NCI-H146 treated with DMSO at 0.1 percent for 48 hours (cell line): ENCODE measurements around the gene PRR11.
A peak's percentile ranks its signal among the peaks of the same experiment; 100 is the strongest.
"Not testable (repeated sequence)": the region's sequence is repeated elsewhere in the genome, so short reads cannot be mapped to it uniquely, and the experiment has no call there.

Source experiments
- DNase-seq: peaks from one replicate; lab custom pipeline; 2025; ENCODE audit not compliant: unreplicated experiment; lab: John Stamatoyannopoulos, UW

The PRR11 gene

GRCh38 chr17:59155439-59156177 lies at the start of gene PRR11:
Gene PRR11, plus strand, starts transcription at chr17:59155746. Its CDS starts 14,007 bp downstream, at chr17:59169753.
- DNase-seq = peak; percentile 99

DNA sequence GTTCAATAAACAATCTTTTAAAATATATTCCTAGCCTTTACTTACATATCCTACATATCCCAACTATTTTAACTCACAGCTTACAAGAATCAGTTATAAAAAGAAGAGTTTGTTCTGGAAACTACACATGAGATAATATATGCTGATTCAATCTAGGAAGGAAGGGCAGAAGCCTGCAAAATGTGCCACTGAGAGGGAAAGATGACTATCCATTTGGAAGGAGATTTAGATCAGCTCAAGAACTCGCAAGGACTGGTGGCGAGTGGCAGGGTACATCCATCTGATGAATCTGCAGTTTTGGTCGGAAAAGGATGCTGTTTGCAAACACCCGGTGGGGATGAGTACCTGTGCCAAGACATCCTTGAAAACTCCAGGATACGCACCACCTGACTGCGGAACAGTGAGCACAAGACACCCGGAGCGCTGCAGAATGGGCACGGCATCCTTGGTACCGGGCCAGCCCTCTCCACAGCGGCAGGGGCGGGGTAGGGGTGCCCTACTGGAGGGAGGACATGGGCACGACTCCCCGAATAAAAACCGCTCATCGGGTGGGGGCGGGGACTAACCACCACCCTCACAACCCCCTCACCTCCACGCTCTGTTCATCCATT lies 49.6 kb upstream of the PRR11 start:
- DNase-seq = peak; percentile 25

DNA sequence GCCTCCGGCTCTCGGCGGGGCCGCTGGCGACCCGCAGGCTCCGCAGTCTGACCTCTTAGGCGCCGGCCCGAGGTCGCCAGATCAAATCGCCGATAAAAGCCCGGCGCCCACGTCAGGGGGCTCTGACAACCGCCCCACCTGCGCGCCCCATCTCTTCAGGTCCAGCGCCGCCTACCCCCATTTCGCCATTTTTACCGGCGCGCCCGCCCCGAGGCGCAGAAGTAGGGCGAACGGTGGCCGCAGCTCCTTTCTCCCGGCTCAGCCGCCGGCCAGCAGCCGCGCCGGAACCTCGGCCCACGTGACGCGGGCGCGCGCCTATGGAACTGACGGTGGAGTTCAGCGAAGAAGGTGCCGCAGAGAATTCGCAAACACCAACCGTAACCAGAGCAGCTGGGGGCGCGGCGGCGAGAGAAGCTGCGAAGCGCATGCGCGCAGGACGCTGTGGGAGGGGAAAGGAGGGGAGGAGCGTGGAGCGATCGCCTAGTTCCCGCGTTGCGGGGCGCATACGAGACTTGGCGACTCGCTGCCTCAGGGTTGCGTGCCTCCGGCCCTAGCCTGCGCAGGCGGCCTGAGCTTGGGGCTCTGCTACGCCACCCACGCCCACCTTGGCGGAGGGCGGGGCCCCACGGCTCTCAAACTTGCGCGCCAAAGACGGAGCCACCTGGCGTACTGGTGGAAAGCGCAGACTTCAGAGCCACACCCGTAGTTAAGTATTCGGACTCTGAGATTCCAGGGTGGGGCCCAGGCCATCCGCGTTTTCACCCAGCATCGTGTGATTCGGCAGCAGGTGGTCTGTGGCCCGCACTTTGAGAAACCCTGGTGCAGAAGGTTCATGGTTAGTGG lies 48.9 kb upstream of the PRR11 start, which contains the start of gene TRIM37:
TRIM37 (minus strand) TSS at position 418 of the 843 bp plus-strand sequence. CDS start 419 bp downstream, outside the sequence.
- DNase-seq = peak; percentile 94

DNA sequence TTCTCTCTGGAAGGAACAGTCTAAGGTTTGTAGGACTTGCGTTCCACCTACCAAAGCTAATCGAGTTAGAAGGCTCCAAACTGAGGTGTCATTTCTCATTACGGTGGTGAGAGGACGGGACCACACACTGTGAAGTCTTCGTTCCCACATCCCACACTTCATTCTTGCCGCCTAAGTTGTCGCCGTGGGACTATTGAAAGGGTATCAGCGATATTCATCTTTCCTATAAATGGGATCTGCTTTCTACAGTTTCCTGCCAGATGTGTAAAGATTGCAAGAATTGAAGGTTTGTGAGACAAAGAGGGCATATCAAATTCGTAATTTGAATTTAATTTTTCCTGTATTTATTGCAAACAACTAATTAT lies 48.3 kb upstream of the PRR11 start:
- DNase-seq = no peak

GRCh38 chr17:59108400-59109102 lies 47.0 kb upstream of the PRR11 start:
- DNase-seq = no peak

DNA sequence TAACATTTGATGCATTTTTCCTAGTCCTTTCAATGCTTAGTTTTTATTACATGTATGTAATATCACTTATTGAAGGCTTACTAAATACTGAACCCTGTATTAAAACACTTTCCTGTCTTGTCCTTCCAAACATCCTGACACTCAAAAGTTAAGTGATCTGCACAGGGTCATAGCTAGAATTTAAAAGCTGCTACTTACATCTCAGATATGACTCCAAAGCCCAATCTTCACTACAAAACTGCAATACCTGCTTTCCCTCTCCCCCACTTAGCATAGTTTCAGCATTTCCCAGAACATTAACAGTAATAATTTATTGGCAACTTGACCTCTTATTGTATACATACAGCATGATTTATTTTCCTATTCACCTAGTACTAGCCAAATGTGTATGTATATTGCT lies 44.6 kb upstream of the PRR11 start:
- no peak for DNase-seq

GRCh38 chr17:59111539-59111938 lies 44.0 kb upstream of the PRR11 start:
- DNase-seq = no peak

GRCh38 chr17:59115474-59115873 lies 40.1 kb upstream of the PRR11 start:
- no peak for DNase-seq

GRCh38 chr17:59121901-59122480 lies 33.6 kb upstream of the PRR11 start:
- DNase-seq = no peak

GRCh38 chr17:59124665-59125064 lies 30.9 kb upstream of the PRR11 start:
- DNase-seq = no peak

DNA sequence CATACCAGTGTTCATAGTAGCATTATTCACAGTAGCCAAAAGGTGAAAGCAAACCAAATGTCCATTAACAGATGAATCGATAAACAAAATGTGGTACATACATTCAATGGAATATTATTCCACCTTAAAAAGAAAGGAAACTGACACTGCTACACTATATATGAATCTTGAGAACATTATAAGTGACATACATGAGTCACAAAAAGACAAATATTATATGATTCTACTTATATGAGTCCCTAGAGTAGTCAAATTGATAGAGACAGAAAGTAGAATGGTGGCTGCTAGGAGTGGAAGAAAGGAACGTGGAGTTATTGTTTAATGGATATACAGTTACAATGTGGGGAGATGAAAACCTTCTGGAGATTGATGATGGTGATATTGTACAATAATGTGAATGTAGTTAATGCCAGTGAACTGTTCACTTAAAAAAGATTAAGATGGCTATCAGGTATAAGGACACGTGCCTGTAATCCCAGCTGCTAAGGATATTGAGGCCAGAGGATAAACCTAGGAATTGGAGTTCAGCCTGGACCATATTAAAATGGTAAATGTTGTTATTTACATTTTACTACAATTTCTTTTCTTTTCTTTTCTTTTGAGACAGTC lies 28.6 kb upstream of the PRR11 start:
- DNase-seq = no peak

DNA sequence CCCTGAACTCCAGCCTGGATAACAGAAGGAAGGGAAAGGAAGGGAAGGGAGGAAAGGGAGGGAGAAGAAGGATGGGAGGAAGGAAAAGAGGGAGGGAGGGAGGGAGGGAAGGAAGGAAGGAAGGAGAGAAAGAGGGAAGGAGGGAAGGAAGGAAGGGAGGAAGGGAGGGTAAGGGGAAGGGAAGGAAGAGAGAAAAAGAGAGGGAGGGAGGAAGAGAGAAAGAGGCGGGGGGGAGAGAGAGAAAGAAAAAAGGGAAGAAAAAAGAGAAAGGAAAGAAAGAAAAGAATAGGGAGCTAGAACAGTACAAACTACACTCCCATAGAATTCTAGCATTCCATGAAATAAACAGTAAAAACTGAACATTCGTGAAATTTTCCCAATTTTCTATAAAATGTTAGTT lies 25.7 kb upstream of the PRR11 start:
- DNase-seq = no peak

GRCh38 chr17:59131131-59131530 lies 24.4 kb upstream of the PRR11 start:
- no peak for DNase-seq

DNA sequence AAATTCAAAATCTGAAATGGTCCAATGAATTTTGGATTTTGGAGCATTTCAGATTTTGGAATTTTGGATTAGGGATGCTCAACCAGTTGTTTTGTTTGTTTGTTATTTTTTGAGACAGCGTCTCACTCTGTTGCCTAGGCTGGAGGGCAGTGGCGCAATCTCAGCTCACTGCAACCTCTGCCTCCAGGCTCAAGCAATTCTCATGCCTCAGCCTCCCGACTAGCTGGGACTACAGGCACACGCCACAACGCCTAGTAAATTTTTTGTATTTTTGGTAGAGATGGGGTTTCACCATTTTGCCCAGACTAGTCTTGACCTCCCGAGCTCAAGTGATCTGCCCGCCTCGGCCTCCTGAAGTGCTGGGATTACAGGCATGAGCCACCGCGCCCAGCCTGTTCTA lies 17.2 kb upstream of the PRR11 start:
- DNase-seq = not testable (repeated sequence)

DNA sequence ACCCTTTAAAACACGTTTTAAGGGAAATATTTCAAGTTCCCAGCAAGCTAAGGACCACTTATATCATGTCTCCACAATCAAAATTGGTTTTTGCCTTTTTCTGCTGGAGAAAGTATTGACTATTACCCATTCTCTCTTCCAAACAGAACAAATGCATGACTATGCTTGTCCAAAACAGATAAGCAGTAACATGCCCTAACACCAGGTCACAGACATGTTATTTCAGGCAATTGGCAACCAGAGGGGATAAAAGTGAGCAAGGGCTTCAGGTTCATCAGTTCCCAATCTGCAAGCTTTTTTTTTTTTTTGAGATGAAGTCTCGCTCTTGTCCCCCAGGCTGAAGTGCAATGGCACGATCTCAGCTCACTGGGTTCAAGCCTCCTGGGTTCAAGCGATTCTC lies 15.6 kb upstream of the PRR11 start:
- no peak for DNase-seq

- no peak for DNase-seq
Measured at GRCh38 chr17:59141860-59142259, 13.7 kb upstream of the PRR11 start.

DNA sequence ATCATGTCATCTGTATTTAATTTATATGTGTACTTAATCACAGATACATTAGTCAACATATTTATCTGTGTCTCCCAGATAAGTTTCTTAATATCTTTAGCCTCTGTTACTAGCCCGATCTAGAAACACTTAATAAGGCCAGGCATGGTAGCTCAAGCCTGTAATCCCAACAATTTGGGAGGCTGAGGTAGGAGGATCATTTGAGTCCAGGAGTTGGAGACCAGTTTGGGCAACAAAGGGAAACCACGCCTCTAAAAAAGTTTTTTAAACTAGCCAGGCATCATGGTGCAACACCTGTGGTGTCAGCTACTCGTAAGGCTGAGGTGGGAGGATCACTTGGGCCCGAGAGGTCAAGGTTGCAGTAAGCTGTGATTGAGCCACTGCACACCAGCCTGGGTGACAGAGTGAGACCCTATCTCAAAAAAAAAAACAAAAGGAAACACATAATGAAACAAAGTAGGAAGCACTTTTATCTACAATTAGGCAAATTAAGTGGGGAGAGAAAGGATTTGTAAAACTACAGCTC lies 9.9 kb upstream of the PRR11 start:
- no peak for DNase-seq

DNA sequence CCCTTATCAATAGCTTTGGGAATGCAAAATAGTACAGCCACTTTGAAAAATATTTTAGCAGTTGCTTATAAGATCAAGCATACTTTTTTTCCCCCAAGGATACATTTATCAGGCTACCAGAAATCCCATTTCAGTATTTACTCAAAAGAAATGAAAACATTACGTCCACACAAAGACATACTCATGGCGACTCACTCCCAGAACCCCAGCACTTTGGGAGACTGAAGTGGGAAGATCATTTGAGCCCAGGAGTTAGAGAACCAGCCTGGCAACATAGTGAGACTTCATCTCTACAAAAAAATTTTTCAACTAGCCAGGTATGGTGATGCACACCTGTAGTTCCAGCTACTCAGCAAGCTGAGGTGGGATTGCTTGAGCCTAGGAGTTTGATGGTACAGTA lies 6.5 kb upstream of the PRR11 start:
- no peak for DNase-seq

DNA sequence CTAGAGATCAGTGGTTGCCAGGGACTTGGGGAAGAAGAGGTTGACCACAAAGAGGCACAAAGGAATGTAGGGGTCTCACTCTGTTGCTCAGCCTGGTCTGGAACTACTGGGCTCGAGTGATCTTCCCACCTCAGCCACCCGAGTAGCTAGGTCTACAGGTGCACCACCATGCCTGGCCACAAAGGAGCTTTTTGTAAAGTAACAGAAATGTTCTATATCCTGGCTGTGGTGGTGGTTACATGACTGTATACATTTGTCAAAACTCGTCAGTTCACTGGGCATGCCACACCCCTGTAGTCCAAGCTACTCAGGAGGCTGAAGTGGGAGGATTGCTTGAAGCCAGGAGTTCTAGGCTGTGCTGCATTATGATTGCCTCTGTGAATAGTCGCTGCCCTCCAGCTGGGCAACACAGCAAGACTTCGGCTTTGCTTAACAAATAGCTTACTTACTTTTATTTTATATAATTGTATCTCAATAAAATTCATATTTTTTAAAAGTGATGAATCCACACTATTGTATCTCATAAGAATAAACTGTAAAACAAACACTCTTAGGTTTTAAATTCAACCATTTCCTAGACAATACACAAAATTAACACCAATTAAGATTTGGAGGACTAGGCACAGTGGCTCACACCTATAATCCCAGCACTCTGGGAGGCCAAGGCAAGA lies 5.6 kb upstream of the PRR11 start:
- no peak for DNase-seq

DNA sequence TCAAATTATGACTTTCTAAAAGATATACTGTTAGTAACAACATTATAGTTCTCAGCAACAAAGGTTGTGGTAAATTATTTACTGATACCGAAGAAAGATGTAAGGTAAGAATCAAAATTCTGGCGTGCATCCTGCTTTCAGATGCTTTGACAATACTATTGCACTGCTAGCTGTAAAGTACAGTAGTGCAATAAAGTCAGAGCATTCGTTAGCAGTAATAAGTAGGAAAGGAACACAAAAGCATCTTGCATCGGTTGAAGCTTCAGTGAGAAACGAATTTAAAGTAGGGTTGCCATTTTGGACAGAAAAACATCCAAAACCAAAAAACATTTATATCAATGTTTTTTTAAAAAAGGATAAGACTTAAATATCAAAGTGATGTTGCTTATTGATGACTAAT lies 4.5 kb upstream of the PRR11 start:
- DNase-seq = no peak
